ENCODE measurements around the gene UBAC1. TPM values are rescaled to one million over a fixed set of nuclear protein-coding genes. Genes with fewer than 3 reads are reported as not detected.

Gene UBAC1
- polyA plus RNA-seq, 1 of the 3 experiments (the other 2 are of a cell fraction), result 67.7 TPM

GRCh38 chr9:135960411-135961276 is 529 bp downstream of the UBAC1 start:
- H3K79me2 ChIP-seq (ENCODE audit: insufficient read depth), result peaks cover 51% of the 10 kb centered on the region

GRCh38 chr9:135959814-135960213 is 1.4 kb downstream of the UBAC1 start:
- H4K20me1 ChIP-seq (ENCODE audit: insufficient read depth), result peaks cover 22% of the 10 kb centered on the region
- POLR2A ChIA-PET, result interaction anchor here (0.5 to 0.9 kb wide), 2 partner anchors 25 to 393 kb away, joined by 3 read pairs; no protein-coding TSS in a partner anchor
- H2AFZ ChIP-seq (ENCODE audit: low read depth), result no peak overlapping the region
- TF ChIP-seq RCOR1 (IDR thresholded peaks at IDR 0.05; ENCODE audit: low read length) (no peak), EZH2phosphoT487 (IDR thresholded peaks at IDR 0.05; ENCODE audit: borderline replicate concordance, low read depth) (no peak), ZBTB33 (IDR thresholded peaks at IDR 0.05; ENCODE audit: borderline replicate concordance, low read depth) (no peak), SMC3 (IDR thresholded peaks at IDR 0.05; ENCODE audit: low read depth, low read length) (no peak), USF1 (IDR thresholded peaks at IDR 0.05; ENCODE audit: borderline replicate concordance, low read depth) (no peak)
- H3K79me2 ChIP-seq (ENCODE audit: insufficient read depth), result peaks cover 57% of the 10 kb centered on the region
- no peak overlapping the region for H3K27ac ChIP-seq (ENCODE audit: low read depth in 2 of 2, low read length in 1 of 2)
- no peaks in the 10 kb centered on the region for H3K27me3 ChIP-seq (ENCODE audit: insufficient read depth)
- no peaks in the 10 kb centered on the region for H3K9me3 ChIP-seq
- no peaks in the 10 kb centered on the region for H3F3A ChIP-seq (replicated peaks; ENCODE audit: insufficient read depth)
- CTCF ChIA-PET, result interaction anchor here (0.8 to 11.3 kb wide), 8 partner anchors 8 to 162 kb away, joined by 3 to 174 read pairs (median 3); no protein-coding TSS in a partner anchor
- no peak for DNase-seq
- peaks cover 0 to 1% of the 10 kb centered on the region in 2 experiments for H3K36me3 ChIP-seq (replicated peaks in 1 of 2; ENCODE audit: control insufficient read depth in 1 of 2, insufficient read depth in 2 of 2, low read length in 1 of 2)
- peak overlapping the region; percentile 84 for H3K9ac ChIP-seq
- H3K4me1 ChIP-seq (ENCODE audit: control insufficient read depth in 1 of 2, insufficient read depth in 2 of 2, low read depth in 1 of 2, low read length in 1 of 2), result peaks cover 0 to 30% of the 10 kb centered on the region in 2 experiments; a peak in 2 of 4 replicates
- peak overlapping the region; percentile 96 for H3K4me2 ChIP-seq
- peak overlapping the region; percentile 90 to 96 for H3K4me3 ChIP-seq (ENCODE audit: low read depth in 2 of 2, low read length in 1 of 2)
- 81% methylated on average over 9 of the region's 9 CpGs for WGBS (ENCODE audit: low lambda C conversion rate)
- no peaks in the 10 kb centered on the region for H3K9me2 ChIP-seq

More at GRCh38 chr9:135960411-135961276, 529 bp downstream of the UBAC1 start:
- Histone ChIP-seq H3K4me2 (peak overlapping the region; percentile 96), H3K36me3 (replicated peaks in 1 of 2; ENCODE audit: control insufficient read depth in 1 of 2, insufficient read depth in 2 of 2, low read length in 1 of 2) (no peaks in the 10 kb centered on the region), H3K4me3 (ENCODE audit: low read depth in 2 of 2, low read length in 1 of 2) (peak overlapping the region; percentile 90 to 96), H4K20me1 (ENCODE audit: insufficient read depth) (peaks cover 22% of the 10 kb centered on the region), H3K4me1 (ENCODE audit: control insufficient read depth in 1 of 2, insufficient read depth in 2 of 2, low read depth in 1 of 2, low read length in 1 of 2) (peaks cover 0 to 30% of the 10 kb centered on the region in 2 experiments; a peak in 2 of 4 replicates), H3K9ac (peak overlapping the region; percentile 84), H3K9me2 (no peaks in the 10 kb centered on the region), H3K9me3 (no peaks in the 10 kb centered on the region), H2AFZ (ENCODE audit: low read depth) (peak overlapping the region; percentile 91; the same call in 1 of the 2 replicates), H3K27ac (ENCODE audit: low read depth in 2 of 2, low read length in 1 of 2) (peak overlapping the region; percentile 52 to 77), H3F3A (replicated peaks; ENCODE audit: insufficient read depth) (no peaks in the 10 kb centered on the region), H3K27me3 (ENCODE audit: insufficient read depth) (no peaks in the 10 kb centered on the region)
- WGBS (ENCODE audit: low lambda C conversion rate), result 2% methylated on average over 43 of the region's 74 CpGs
- POLR2A ChIA-PET, result interaction anchor here (0.5 to 0.9 kb wide), 3 partner anchors 25 to 394 kb away, joined by 3 to 6 read pairs (median 3); no protein-coding TSS in a partner anchor
- DNase-seq, result peak; percentile 80
- CTCF ChIA-PET, result interaction anchor here (0.7 to 11.3 kb wide), 14 partner anchors 9 to 177 kb away, joined by 3 to 174 read pairs (median 3); no protein-coding TSS in a partner anchor
- TF ChIP-seq MXI1 (IDR thresholded peaks at IDR 0.05; ENCODE audit: low read depth, low read length) (peak; percentile 17; the same call in 1 of the 2 replicates), EZH2phosphoT487 (IDR thresholded peaks at IDR 0.05; ENCODE audit: borderline replicate concordance, low read depth) (no peak)

All from SK-N-SH (cell line).